OCI-LY7 (cell line): Measurements from ENCODE around the gene PIK3AP1.

Experiments
- CTCF ChIP-seq: fragments of 200-600 bp; sonication (generic); conservative IDR thresholded peaks from 2 replicates; pipeline ENCODE4 v1.5.1; 2014; ENCODE audit warnings: mild to moderate bottlenecking, antibody characterized with exemption, low read length, moderate library complexity, mixed read lengths
- EZH2phosphoT487 ChIP-seq: fragments of 200-600 bp; sonication (generic); IDR thresholded peaks from 2 replicates; pipeline ENCODE4 v1.6.1; 2018; ENCODE audit warnings: low read depth, borderline replicate concordance, mild to moderate bottlenecking, mixed run types, antibody characterized with exemption, low read length, moderate library complexity, mixed read lengths

- TF ChIP-seq CTCF (no peak), EZH2phosphoT487 (no peak)
Observed at GRCh38 chr10:96608805-96609204, 111.5 kb downstream of the PIK3AP1 start.
